OCI-LY7 (cell line): ENCODE data around the gene RSPH1. TPM values are rescaled to one million over a fixed set of nuclear protein-coding genes. Genes with fewer than 3 reads are reported as not detected.

ENCODE experiments used
- BruUV-seq: library from RNA; stranded (reverse); fragments of 400-500 nt; replicated peaks from 2 replicates; lab custom pipeline; 2021; lab: Mats Ljungman, UMichigan
- CTCF ChIA-PET: fragments of 300-600 bp; sonication (Branson Sonifier 250); formaldehyde crosslinking; loops from one replicate; lab custom pipeline; 2022; ENCODE audit warnings: antibody characterized with exemption; ENCODE audit not compliant: unreplicated experiment; lab: Charles Lee
- POLR2A ChIA-PET: fragments of 300-600 bp; sonication (Branson Sonifier 250); formaldehyde crosslinking; loops from one replicate; lab custom pipeline; 2022; ENCODE audit warnings: antibody characterized with exemption; lab: Charles Lee
- DNase-seq: peaks from one replicate; pipeline ENCODE4 v3.0.0-alpha.2; 2015; ENCODE audit warnings: low spot score
- H2AFZ ChIP-seq: fragments of 200-600 bp; sonication (generic), shearing (Covaris generic); 2 replicates; pipeline ENCODE4 v1.6.1; 2014; ENCODE audit warnings: mild to moderate bottlenecking, antibody characterized with exemption, low read length, moderate library complexity
- H3K27ac ChIP-seq: fragments of 200-600 bp; sonication (generic); 2 replicates; pipeline ENCODE4 v1.5.1; 2014; ENCODE audit warnings: mixed run types, low read depth, mild to moderate bottlenecking, moderate library complexity, low read length, inconsistent platforms; ENCODE audit not compliant: poor library complexity, severe bottlenecking
- H3K36me3 ChIP-seq: fragments of 200-600 bp; sonication (generic); 2 replicates; pipeline ENCODE4 v1.6.1; 2014; ENCODE audit warnings: mild to moderate bottlenecking, antibody characterized with exemption, low read length, moderate library complexity, mixed read lengths; ENCODE audit not compliant: insufficient read depth
- H3K4me1 ChIP-seq: fragments of 200-600 bp; sonication (generic); 2 replicates; pipeline ENCODE4 v1.5.1; 2014; ENCODE audit warnings: mild to moderate bottlenecking, low read length; ENCODE audit not compliant: insufficient read depth, poor library complexity, severe bottlenecking
- H3K4me2 ChIP-seq: fragments of 200-600 bp; sonication (generic); 2 replicates; pipeline ENCODE4 v1.6.1; 2014; ENCODE audit warnings: mild to moderate bottlenecking, low read length
- H3K4me3 ChIP-seq: fragments of 200-600 bp; sonication (generic); 2 replicates; pipeline ENCODE4 v1.5.1; 2014; ENCODE audit warnings: mild to moderate bottlenecking, low read depth, low read length; ENCODE audit not compliant: poor library complexity, severe bottlenecking
- H3K79me2 ChIP-seq: fragments of 200-600 bp; sonication (generic); 2 replicates; pipeline ENCODE4 v1.6.1; 2016; ENCODE audit warnings: low read depth, mild to moderate bottlenecking, low read length, moderate library complexity, mixed read lengths; ENCODE audit not compliant: insufficient read depth
- H3K9me2 ChIP-seq: fragments of 200-600 bp; sonication (generic); 2 replicates; pipeline ENCODE4 v1.6.1; 2016; ENCODE audit warnings: mild to moderate bottlenecking, low read length, mixed read lengths; ENCODE audit not compliant: insufficient read depth
- H3K9me3 ChIP-seq: fragments of 200-600 bp; sonication (generic); 2 replicates; pipeline ENCODE4 v1.6.1; 2014; ENCODE audit warnings: mild to moderate bottlenecking, mixed run types, low read length, mixed read lengths
- H4K20me1 ChIP-seq: fragments of 200-600 bp; sonication (generic); 2 replicates; pipeline ENCODE4 v1.6.1; 2014; ENCODE audit warnings: mild to moderate bottlenecking, antibody characterized with exemption, low read length, moderate library complexity, mixed read lengths; ENCODE audit not compliant: insufficient read depth
- CTCF ChIP-seq: fragments of 200-600 bp; sonication (generic); conservative IDR thresholded peaks from 2 replicates; pipeline ENCODE4 v1.5.1; 2014; ENCODE audit warnings: mild to moderate bottlenecking, antibody characterized with exemption, low read length, moderate library complexity, mixed read lengths
- EZH2phosphoT487 ChIP-seq: fragments of 200-600 bp; sonication (generic); IDR thresholded peaks from 2 replicates; pipeline ENCODE4 v1.6.1; 2018; ENCODE audit warnings: low read depth, borderline replicate concordance, mild to moderate bottlenecking, mixed run types, antibody characterized with exemption, low read length, moderate library complexity, mixed read lengths
- intact Hi-C: fragments of 100-400 bp; cut with micrococcal nuclease; formaldehyde crosslinking; loops from one replicate; pipeline ENCODE4 v1.10.0; 2022; ENCODE audit not compliant: unreplicated experiment
- total RNA-seq, 2 experiments: library from RNA; depleted of rRNA in 1 of 2; stranded (reverse); fragments of >200 nt in 1 of 2; shearing (Covaris generic) in 1 of 2; gene quantifications; 2 replicates each; pipeline ENCODE4 v1.2.3, GENCODE V29; 2014 to 2022

The RSPH1 gene
- total RNA-seq, 2 experiments from 2014 or later = 1.9 to 2.5 TPM

GRCh38 chr21:42500736-42501135 is 4.7 kb upstream of the RSPH1 start:
- intact Hi-C loops = no loop called here
- H3K4me2 ChIP-seq = no peak overlapping the region
- H2AFZ ChIP-seq = no peak overlapping the region
- TF ChIP-seq CTCF (no peak), EZH2phosphoT487 (no peak)
- DNase-seq = no peak
- H4K20me1 ChIP-seq = no peaks in the 10 kb centered on the region
- H3K4me3 ChIP-seq = no peak overlapping the region
- H3K36me3 ChIP-seq = no peaks in the 10 kb centered on the region
- BruUV-seq = no TSS peak
- no peak overlapping the region for H3K27ac ChIP-seq
- CTCF ChIA-PET = no interaction called here
- H3K9me2 ChIP-seq = no peaks in the 10 kb centered on the region
- H3K4me1 ChIP-seq = peaks cover 19% of the 10 kb centered on the region
- no peaks in the 10 kb centered on the region for H3K79me2 ChIP-seq
- POLR2A ChIA-PET = interaction anchor here (0.6 to 1.5 kb wide), 3 partner anchors 8 to 633 kb away, joined by 3 read pairs; no protein-coding TSS in a partner anchor
- no peaks in the 10 kb centered on the region for H3K9me3 ChIP-seq

- no peaks in the 10 kb centered on the region for H3K9me2 ChIP-seq
- no TSS peak for BruUV-seq
- POLR2A ChIA-PET = interaction anchor here (0.9 to 1.0 kb wide), 2 partner anchors 37 to 633 kb away, joined by 3 read pairs; no protein-coding TSS in a partner anchor
- H3K4me3 ChIP-seq = no peak overlapping the region
- no peaks in the 10 kb centered on the region for H3K9me3 ChIP-seq
- CTCF ChIA-PET = no interaction called here
- H3K36me3 ChIP-seq = no peaks in the 10 kb centered on the region
- H3K4me1 ChIP-seq = peaks cover 14% of the 10 kb centered on the region
- intact Hi-C loops = no loop called here
- DNase-seq = no peak
- H3K27ac ChIP-seq = no peak overlapping the region
- no peak overlapping the region for H3K4me2 ChIP-seq
- TF ChIP-seq EZH2phosphoT487 = no peak
- no peak overlapping the region for H2AFZ ChIP-seq
- H3K79me2 ChIP-seq = no peaks in the 10 kb centered on the region
- no peaks in the 10 kb centered on the region for H4K20me1 ChIP-seq
Measured at GRCh38 chr21:42500225-42500624, 4.2 kb upstream of the RSPH1 start.

- Histone ChIP-seq H3K79me2 (no peaks in the 10 kb centered on the region), H3K4me2 (no peak overlapping the region), H2AFZ (no peak overlapping the region), H3K9me3 (no peaks in the 10 kb centered on the region), H3K4me1 (peaks cover 8% of the 10 kb centered on the region), H3K27ac (no peak overlapping the region), H3K36me3 (no peaks in the 10 kb centered on the region), H4K20me1 (no peaks in the 10 kb centered on the region), H3K9me2 (no peaks in the 10 kb centered on the region), H3K4me3 (no peak overlapping the region)
- no peak for DNase-seq
- TF ChIP-seq CTCF (no peak), EZH2phosphoT487 (no peak)
- BruUV-seq = no TSS peak
- POLR2A ChIA-PET = interaction anchor here (0.5 to 1.5 kb wide), 4 partner anchors 27 to 632 kb away, joined by 3 to 4 read pairs (median 3); no protein-coding TSS in a partner anchor
- intact Hi-C loops = no loop called here
- CTCF ChIA-PET = no interaction called here
Measured at GRCh38 chr21:42499444-42500112, 3.6 kb upstream of the RSPH1 start.
